HEK293T (cell line): ENCODE data around the gene KLF1.

Source experiments
- BHLHE40 ChIP-seq: fragments of 450-650 bp; IDR thresholded peaks from 2 replicates; pipeline ENCODE4 v1.6.1; 2016; ENCODE audit warnings: mild to moderate bottlenecking, moderate library complexity, borderline replicate concordance
- FOXA1 ChIP-seq: fragments of 450-650 bp; IDR thresholded peaks from 2 replicates; pipeline ENCODE4 v1.6.1; 2016; ENCODE audit warnings: mild to moderate bottlenecking
- FOXK2 ChIP-seq: fragments of 450-650 bp; IDR thresholded peaks from 2 replicates; pipeline ENCODE4 v1.6.1; 2016; ENCODE audit warnings: mild to moderate bottlenecking
- FOXM1 ChIP-seq: fragments of 450-650 bp; IDR thresholded peaks from 2 replicates; pipeline ENCODE4 v1.6.1; 2017; ENCODE audit warnings: mild to moderate bottlenecking, borderline replicate concordance
- L3MBTL2 ChIP-seq: fragments of 450-650 bp; conservative IDR thresholded peaks from 2 replicates; pipeline ENCODE4 v1.6.1; 2016; ENCODE audit warnings: mild to moderate bottlenecking
- NFRKB ChIP-seq: fragments of 450-650 bp; IDR thresholded peaks from 2 replicates; pipeline ENCODE4 v1.6.1; 2016; ENCODE audit warnings: mild to moderate bottlenecking, moderate library complexity
- SP1 ChIP-seq: fragments of 450-650 bp; IDR thresholded peaks from 2 replicates; pipeline ENCODE4 v1.6.1; 2017
- SUZ12 ChIP-seq: fragments of 450-650 bp; IDR thresholded peaks from 2 replicates; pipeline ENCODE4 v1.6.1; 2016; ENCODE audit warnings: mild to moderate bottlenecking
- TARDBP ChIP-seq: fragments of 450-650 bp; IDR thresholded peaks from 2 replicates; pipeline ENCODE4 v1.6.1; 2016
- ZNF384 ChIP-seq: fragments of 450-650 bp; IDR thresholded peaks from 2 replicates; pipeline ENCODE4 v1.6.1; 2016
- TF ChIP-seq, protein P1 (sequence below): fragments of 450-650 bp; IDR thresholded peaks from 2 replicates; pipeline ENCODE4 v1.6.1; 2016

- TF ChIP-seq SP1 (no peak), ZNF384 (no peak), SUZ12 (no peak), FOXA1 (no peak), TARDBP (no peak), L3MBTL2 (no peak), BHLHE40 (no peak), FOXK2 (no peak), FOXM1 (no peak), NFRKB (no peak)
- TF ChIP-seq, protein P1, sequence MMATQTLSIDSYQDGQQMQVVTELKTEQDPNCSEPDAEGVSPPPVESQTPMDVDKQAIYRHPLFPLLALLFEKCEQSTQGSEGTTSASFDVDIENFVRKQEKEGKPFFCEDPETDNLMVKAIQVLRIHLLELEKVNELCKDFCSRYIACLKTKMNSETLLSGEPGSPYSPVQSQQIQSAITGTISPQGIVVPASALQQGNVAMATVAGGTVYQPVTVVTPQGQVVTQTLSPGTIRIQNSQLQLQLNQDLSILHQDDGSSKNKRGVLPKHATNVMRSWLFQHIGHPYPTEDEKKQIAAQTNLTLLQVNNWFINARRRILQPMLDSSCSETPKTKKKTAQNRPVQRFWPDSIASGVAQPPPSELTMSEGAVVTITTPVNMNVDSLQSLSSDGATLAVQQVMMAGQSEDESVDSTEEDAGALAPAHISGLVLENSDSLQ, result no peak
Observed at GRCh38 chr19:12859546-12859945, 27.5 kb downstream of the KLF1 start.
